Measurements from ENCODE around the gene AAR2.

Gene AAR2

GRCh38 chr20:36235892-36236785 is at the start of gene AAR2:
AAR2 (plus strand) TSS chr20:36236478; CDS start chr20:36239869, 3,391 bp downstream.
- peak; percentile 74 to 75 for DNase-seq (ENCODE audit: low read depth in 2 of 2)

- no peak for DNase-seq (ENCODE audit: low read depth in 2 of 2)
Measured at GRCh38 chr20:36193977-36194712, 42.1 kb upstream of the AAR2 start.

GRCh38 chr20:36196676-36197075 is 39.6 kb upstream of the AAR2 start:
- DNase-seq (ENCODE audit: low read depth in 2 of 2), result no peak

GRCh38 chr20:36197271-36197670 is 39.0 kb upstream of the AAR2 start:
- DNase-seq (ENCODE audit: low read depth in 2 of 2), result no peak

GRCh38 chr20:36199345-36200257 is 36.7 kb upstream of the AAR2 start:
- DNase-seq (ENCODE audit: low read depth in 2 of 2), result peak; percentile 70 to 78

- DNase-seq (ENCODE audit: low read depth in 2 of 2), result no peak
Measured at GRCh38 chr20:36200451-36200850, 35.8 kb upstream of the AAR2 start.

GRCh38 chr20:36201198-36201597 is 35.1 kb upstream of the AAR2 start:
- DNase-seq (ENCODE audit: low read depth in 2 of 2), result no peak

GRCh38 chr20:36202891-36203338 is 33.4 kb upstream of the AAR2 start:
- DNase-seq (ENCODE audit: low read depth in 2 of 2), result peak; percentile 58 to 80

GRCh38 chr20:36203861-36204260 is 32.4 kb upstream of the AAR2 start:
- no peak for DNase-seq (ENCODE audit: low read depth in 2 of 2)

- no peak for DNase-seq (ENCODE audit: low read depth in 2 of 2)
Measured at GRCh38 chr20:36205026-36205425, 31.3 kb upstream of the AAR2 start.

- no peak for DNase-seq (ENCODE audit: low read depth in 2 of 2)
Measured at GRCh38 chr20:36206068-36206467, 30.2 kb upstream of the AAR2 start.

GRCh38 chr20:36206641-36207040 is 29.6 kb upstream of the AAR2 start:
- DNase-seq (ENCODE audit: low read depth in 2 of 2), result no peak

- no peak for DNase-seq (ENCODE audit: low read depth in 2 of 2)
Measured at GRCh38 chr20:36207602-36208001, 28.7 kb upstream of the AAR2 start.

GRCh38 chr20:36208257-36208656 is 28.0 kb upstream of the AAR2 start:
- no peak for DNase-seq (ENCODE audit: low read depth in 2 of 2)

- no peak for DNase-seq (ENCODE audit: low read depth in 2 of 2)
Measured at GRCh38 chr20:36210436-36211021, 25.7 kb upstream of the AAR2 start.

- no peak for DNase-seq (ENCODE audit: low read depth in 2 of 2)
Measured at GRCh38 chr20:36213362-36213761, 22.9 kb upstream of the AAR2 start.

GRCh38 chr20:36214684-36215256 is 21.5 kb upstream of the AAR2 start:
- DNase-seq (ENCODE audit: low read depth in 2 of 2), result no peak

GRCh38 chr20:36215778-36216177 is 20.5 kb upstream of the AAR2 start:
- no peak for DNase-seq (ENCODE audit: low read depth in 2 of 2)

GRCh38 chr20:36216314-36217025 is 19.8 kb upstream of the AAR2 start:
- DNase-seq (ENCODE audit: low read depth in 2 of 2), result no peak

- no peak for DNase-seq (ENCODE audit: low read depth in 2 of 2)
Measured at GRCh38 chr20:36217226-36217625, 19.1 kb upstream of the AAR2 start.
